ENCODE measurements around the gene ZNF462. TPM values are rescaled to one million over a fixed set of nuclear protein-coding genes. Genes with fewer than 3 reads are reported as not detected.
A peak's percentile ranks its signal among the peaks of the same experiment; 100 is the strongest.

ZNF462 gene
- total RNA-seq, 4 donors from 2014 or later, result 18.6 to 37.1 (median 27.3) TPM

- WGBS, 2 donors, result 84 to 88% methylated on average over 3 of the region's 3 CpGs
Observed at GRCh38 chr9:106828070-106828469, 34.9 kb upstream of the ZNF462 start.

DNA sequence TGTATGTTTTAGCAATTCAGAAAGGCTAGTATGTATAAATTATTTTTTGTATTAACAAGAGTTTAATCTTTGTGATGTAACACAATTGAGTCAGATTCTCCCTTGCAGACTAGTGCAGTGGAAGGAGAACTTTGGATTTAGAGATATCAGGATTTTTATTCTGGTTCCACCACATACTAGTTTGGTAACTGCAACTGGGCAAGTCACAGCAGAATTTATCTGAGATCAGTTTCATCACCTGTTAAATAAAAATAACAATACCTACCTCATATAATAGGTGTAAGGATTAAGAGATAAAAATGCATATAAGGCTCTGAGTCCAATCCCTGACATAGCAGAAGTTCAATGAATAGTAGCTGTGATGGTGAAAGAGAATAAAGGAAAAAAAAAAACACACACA is 34.0 kb upstream of the ZNF462 start:
- peaks cover 0 to 4% (median 0%) of the 10 kb centered on the region in 4 donors for H3K9me3 ChIP-seq
- no peak for TF ChIP-seq EP300 (IDR thresholded peaks at IDR 0.05)
- no peak for TF ChIP-seq POLR2A (IDR thresholded peaks at IDR 0.05)
- H3K27ac ChIP-seq, result no peak overlapping the region
- no peak for DNase-seq (ENCODE audit: low spot score in 2 of 2)
- H3K4me1 ChIP-seq, result peaks cover 0 to 15% (median 3%) of the 10 kb centered on the region in 4 donors
- no peaks in the 10 kb centered on the region for H3K27me3 ChIP-seq
- H3K36me3 ChIP-seq, result no peaks in the 10 kb centered on the region
- H3K4me3 ChIP-seq, result no peak overlapping the region

More at GRCh38 chr9:106828070-106828469, 34.9 kb upstream of the ZNF462 start:
- Histone ChIP-seq H3K9me3 (peaks cover 0 to 4% (median 1%) of the 10 kb centered on the region in 4 donors), H3K27ac (no peak overlapping the region), H3K4me3 (no peak overlapping the region), H3K27me3 (no peaks in the 10 kb centered on the region), H3K4me1 (peaks cover 0 to 15% (median 3%) of the 10 kb centered on the region in 4 donors), H3K36me3 (no peaks in the 10 kb centered on the region)
- no peak for DNase-seq (ENCODE audit: low spot score in 2 of 2)
- TF ChIP-seq, protein P1, sequence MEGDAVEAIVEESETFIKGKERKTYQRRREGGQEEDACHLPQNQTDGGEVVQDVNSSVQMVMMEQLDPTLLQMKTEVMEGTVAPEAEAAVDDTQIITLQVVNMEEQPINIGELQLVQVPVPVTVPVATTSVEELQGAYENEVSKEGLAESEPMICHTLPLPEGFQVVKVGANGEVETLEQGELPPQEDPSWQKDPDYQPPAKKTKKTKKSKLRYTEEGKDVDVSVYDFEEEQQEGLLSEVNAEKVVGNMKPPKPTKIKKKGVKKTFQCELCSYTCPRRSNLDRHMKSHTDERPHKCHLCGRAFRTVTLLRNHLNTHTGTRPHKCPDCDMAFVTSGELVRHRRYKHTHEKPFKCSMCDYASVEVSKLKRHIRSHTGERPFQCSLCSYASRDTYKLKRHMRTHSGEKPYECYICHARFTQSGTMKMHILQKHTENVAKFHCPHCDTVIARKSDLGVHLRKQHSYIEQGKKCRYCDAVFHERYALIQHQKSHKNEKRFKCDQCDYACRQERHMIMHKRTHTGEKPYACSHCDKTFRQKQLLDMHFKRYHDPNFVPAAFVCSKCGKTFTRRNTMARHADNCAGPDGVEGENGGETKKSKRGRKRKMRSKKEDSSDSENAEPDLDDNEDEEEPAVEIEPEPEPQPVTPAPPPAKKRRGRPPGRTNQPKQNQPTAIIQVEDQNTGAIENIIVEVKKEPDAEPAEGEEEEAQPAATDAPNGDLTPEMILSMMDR (IDR thresholded peaks at IDR 0.05), result no peak

- Histone ChIP-seq H3K4me1 (peaks cover 0 to 15% (median 3%) of the 10 kb centered on the region in 4 donors), H3K27ac (peak overlapping the region in 2 of 4 donors; percentile 22 to 32), H3K27me3 (no peaks in the 10 kb centered on the region), H3K9me3 (peaks cover 0 to 4% (median 0%) of the 10 kb centered on the region in 4 donors), H3K4me3 (no peak overlapping the region), H3K36me3 (no peaks in the 10 kb centered on the region)
- 69 to 73% methylated on average over 2 of the region's 2 CpGs for WGBS, 2 donors
- no peak for DNase-seq (ENCODE audit: low spot score in 2 of 2)
- TF ChIP-seq EP300 (IDR thresholded peaks at IDR 0.05) (no peak), POLR2A (IDR thresholded peaks at IDR 0.05) (no peak)
- TF ChIP-seq, protein P1 (IDR thresholded peaks at IDR 0.05), result no peak
Observed at GRCh38 chr9:106829666-106830408, 33.1 kb upstream of the ZNF462 start.

DNA sequence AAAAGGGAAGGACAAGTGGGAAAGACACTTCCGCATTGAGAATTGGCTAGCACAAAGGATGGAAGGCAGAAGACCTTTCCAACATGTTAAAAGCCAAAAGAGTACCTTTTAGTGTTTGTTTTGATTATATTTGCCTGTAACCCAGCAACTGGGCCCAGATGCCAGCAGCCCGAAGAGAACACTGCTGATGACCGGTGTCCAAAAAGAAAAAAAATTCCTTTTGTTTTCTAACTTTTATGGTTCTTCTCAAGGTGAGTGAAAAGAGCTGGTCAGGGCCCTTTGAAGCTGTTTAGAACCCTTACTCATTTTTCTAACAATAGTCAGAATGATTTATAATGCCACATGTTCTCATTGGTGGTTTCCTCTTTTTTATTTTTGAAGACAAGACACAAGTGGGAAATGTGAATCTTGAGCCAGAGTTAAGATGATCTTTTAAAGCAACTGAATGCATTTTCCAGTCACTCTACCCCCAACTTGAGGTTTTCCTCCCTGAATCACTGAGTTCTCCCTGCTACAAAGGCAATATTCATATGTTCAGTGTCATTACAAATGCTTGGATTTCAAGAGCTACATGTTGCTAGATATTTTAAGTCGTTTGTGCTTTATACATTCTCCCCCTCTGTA is 32.3 kb upstream of the ZNF462 start:
- Histone ChIP-seq H3K36me3 (no peaks in the 10 kb centered on the region), H3K27me3 (no peaks in the 10 kb centered on the region), H3K4me1 (peaks cover 0 to 15% (median 3%) of the 10 kb centered on the region in 4 donors), H3K27ac (peak overlapping the region in 2 of 4 donors; percentile 22 to 32), H3K4me3 (no peak overlapping the region), H3K9me3 (peaks cover 0 to 4% (median 0%) of the 10 kb centered on the region in 4 donors)
- no peak for TF ChIP-seq EP300 (IDR thresholded peaks at IDR 0.05)
- DNase-seq (ENCODE audit: low spot score in 2 of 2), result no peak
- WGBS, 2 donors, result 35 to 47% methylated on average over 4 of the region's 4 CpGs

DNA sequence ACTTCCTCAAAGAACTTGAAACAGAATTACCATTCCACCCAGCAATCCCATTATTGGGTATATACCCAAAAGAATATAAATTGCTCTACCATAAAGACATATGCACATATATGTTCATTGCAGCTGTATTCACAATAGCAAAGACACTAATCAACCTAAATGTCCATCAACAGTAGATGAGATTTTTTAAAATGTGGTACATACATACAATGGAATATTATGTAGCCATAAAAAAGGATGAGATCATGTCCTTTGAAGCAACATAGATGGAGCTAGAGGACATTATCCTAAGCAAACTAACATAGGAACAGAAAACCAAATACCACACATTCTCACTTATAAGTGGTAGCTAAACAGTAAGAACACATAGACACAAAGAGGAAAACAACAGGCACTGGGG is 28.1 kb upstream of the ZNF462 start:
- H3K36me3 ChIP-seq, result no peaks in the 10 kb centered on the region
- no peak for TF ChIP-seq EP300 (IDR thresholded peaks at IDR 0.05)
- TF ChIP-seq, protein P1 (IDR thresholded peaks at IDR 0.05), result no peak
- no peak for TF ChIP-seq POLR2A (IDR thresholded peaks at IDR 0.05)
- DNase-seq (ENCODE audit: low spot score in 2 of 2), result no peak
- H3K27me3 ChIP-seq, result no peaks in the 10 kb centered on the region
- no peak overlapping the region for H3K27ac ChIP-seq
- peaks cover 0 to 4% (median 0%) of the 10 kb centered on the region in 4 donors for H3K9me3 ChIP-seq
- no peak overlapping the region for H3K4me3 ChIP-seq
- H3K4me1 ChIP-seq, result peaks cover 0 to 11% (median 2%) of the 10 kb centered on the region in 4 donors

DNA sequence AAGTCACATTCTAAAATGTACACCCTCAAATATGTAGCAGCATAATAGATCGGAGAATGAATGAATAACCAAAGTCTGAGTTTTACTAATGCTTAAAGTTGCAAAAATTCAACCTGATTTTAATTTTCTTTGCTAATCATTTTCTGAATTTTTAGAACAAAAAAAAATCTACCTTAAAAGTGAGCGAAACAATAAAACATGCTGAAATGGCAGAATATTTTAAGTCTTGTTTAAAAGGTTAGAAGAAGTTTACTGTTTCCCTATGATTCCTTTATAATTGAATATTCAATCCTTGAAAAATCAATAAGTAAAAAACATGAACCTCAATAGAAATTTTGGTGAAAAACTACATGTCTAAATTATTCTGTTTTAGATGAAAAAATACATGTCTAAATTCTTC is 27.1 kb upstream of the ZNF462 start:
- peaks cover 0 to 2% (median 0%) of the 10 kb centered on the region in 4 donors for H3K4me1 ChIP-seq
- H3K27ac ChIP-seq, result no peak overlapping the region
- TF ChIP-seq POLR2A (IDR thresholded peaks at IDR 0.05), result no peak
- TF ChIP-seq, protein P1 (IDR thresholded peaks at IDR 0.05), result no peak
- TF ChIP-seq EP300 (IDR thresholded peaks at IDR 0.05), result no peak
- H3K27me3 ChIP-seq, result no peaks in the 10 kb centered on the region
- DNase-seq (ENCODE audit: low spot score in 2 of 2), result no peak
- H3K4me3 ChIP-seq, result no peak overlapping the region
- 94 to 96% methylated on average over 2 of the region's 2 CpGs for WGBS, 2 donors
- no peaks in the 10 kb centered on the region for H3K36me3 ChIP-seq
- peaks cover 0 to 4% (median 0%) of the 10 kb centered on the region in 4 donors for H3K9me3 ChIP-seq

All from tibial nerve (tissue), 4 donors.